Neural progenitor cell (in vitro differentiated cells): ENCODE results near the gene ITM2B.

Source experiments
- CTCF ChIP-seq: fragments of 200-600 bp; sonication (generic); IDR thresholded peaks from 2 replicates; pipeline ENCODE4 v1.5.1; 2017; ENCODE audit warnings: antibody characterized with exemption, mild to moderate bottlenecking
- EZH2 ChIP-seq: fragments of 200-600 bp; sonication (generic); IDR thresholded peaks from 2 replicates; pipeline ENCODE4 v1.6.1; 2017; ENCODE audit warnings: antibody characterized with exemption, mild to moderate bottlenecking, moderate library complexity
- EZH2phosphoT487 ChIP-seq: fragments of 200-600 bp; sonication (generic); IDR thresholded peaks from 2 replicates; pipeline ENCODE4 v1.6.1; 2017; ENCODE audit warnings: antibody characterized with exemption

GRCh38 chr13:48263196-48263595 lies 30.2 kb downstream of the ITM2B start:
- TF ChIP-seq CTCF = no peak
- TF ChIP-seq EZH2phosphoT487 = no peak
- no peak for TF ChIP-seq EZH2
